HG02623 (cell line): Measurements from ENCODE around the gene C17orf107.
"Not testable (repeated sequence)": the region's sequence is repeated elsewhere in the genome, so short reads cannot be mapped to it uniquely, and the experiment has no call there.

Source experiments
- ATAC-seq: cut with Tn5 transposase; IDR thresholded peaks from one replicate; pipeline ENCODE4 v1.9.1; 2021; ENCODE audit warnings: moderate library complexity; ENCODE audit not compliant: unreplicated experiment

Gene C17orf107

DNA sequence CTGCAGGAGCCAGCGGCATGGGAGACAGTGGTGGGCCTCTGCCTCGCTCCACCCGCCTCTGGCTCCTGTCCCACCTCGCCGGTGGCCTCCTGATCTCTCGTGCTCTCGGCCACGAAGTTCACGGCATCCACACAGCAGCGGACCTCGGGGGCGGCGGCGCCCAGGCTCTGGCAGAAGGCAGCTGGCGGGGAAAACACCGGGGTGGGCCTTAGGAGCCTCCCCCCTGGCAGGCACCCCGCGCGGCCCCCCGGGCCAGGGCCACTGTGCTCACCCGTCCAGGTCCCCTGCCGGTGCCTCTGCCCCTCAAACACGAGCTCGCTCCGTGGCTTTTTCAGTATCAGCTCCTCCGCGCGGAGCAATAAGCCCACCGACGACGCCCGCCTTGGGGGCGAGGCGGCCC is 409 bp upstream of the C17orf107 start:
- no peak for ATAC-seq

DNA sequence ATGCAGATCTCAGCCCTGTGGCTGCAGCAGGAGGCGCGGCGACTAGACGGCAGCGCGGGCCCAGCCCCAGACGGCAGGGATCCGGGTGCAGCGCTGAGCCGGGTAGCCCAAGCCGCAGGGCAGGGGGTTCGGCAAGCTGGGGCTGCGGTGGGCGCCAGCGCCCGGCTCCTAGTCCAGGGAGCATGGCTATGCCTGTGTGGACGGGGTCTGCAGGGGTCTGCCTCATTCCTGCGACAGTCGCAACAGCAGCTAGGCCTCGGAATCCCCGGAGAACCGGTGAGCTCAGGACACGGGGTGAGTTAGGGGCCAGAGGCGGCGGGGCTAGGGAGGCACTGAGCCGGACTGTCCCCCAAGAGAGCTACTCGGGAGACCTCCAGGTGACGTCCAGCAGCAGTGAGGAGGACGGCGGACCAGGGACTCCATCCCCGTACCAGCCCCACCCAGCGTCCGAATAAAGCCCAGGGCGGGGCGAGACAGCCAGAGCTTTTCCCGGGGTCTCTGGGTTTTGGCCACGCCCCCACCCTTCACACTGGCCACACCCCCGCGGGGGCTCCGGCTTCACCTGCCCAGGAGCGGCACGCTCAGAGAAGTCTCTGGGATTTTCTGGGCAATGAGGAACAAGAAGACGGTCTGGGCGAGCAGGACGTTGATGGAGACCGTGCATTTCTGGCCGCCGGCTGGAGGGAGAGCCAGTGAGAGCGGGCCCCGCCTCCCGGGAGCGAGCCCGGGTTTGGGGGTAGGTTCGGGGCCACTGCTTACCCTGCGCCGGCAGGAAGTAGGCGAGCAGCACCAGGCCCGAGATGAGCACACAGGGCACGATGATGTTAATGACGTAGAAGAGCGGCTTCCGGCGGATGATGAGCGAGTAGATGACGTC is 1.1 kb downstream of the C17orf107 start:
- no peak for ATAC-seq

DNA sequence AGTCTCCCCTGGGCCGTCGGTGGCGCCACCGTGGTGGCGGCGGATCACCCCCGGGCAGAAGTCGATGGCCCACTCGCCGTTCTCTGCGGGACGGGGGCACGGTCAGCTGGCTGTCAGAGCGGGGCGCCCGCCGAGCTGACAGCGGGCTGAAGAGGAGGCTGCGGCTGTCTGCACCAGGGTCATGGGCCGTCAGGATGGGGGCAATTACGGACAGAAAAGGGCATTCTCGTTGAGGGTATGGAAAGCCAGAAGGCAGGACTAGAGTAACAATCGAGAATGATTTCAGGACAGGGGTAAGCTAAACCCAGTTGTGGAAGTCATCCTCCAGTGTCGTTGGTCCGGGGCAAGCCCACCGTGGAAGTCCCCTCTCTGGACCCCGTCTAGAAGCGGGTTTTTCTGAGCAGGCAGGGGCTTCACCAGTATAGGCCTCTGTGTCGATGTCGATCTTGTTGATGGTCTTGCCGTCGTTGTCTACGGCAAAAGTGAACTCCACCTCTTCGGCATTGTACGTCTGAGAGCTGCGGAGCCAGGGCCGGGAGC is 1.8 kb downstream of the C17orf107 start:
- no peak for ATAC-seq

DNA sequence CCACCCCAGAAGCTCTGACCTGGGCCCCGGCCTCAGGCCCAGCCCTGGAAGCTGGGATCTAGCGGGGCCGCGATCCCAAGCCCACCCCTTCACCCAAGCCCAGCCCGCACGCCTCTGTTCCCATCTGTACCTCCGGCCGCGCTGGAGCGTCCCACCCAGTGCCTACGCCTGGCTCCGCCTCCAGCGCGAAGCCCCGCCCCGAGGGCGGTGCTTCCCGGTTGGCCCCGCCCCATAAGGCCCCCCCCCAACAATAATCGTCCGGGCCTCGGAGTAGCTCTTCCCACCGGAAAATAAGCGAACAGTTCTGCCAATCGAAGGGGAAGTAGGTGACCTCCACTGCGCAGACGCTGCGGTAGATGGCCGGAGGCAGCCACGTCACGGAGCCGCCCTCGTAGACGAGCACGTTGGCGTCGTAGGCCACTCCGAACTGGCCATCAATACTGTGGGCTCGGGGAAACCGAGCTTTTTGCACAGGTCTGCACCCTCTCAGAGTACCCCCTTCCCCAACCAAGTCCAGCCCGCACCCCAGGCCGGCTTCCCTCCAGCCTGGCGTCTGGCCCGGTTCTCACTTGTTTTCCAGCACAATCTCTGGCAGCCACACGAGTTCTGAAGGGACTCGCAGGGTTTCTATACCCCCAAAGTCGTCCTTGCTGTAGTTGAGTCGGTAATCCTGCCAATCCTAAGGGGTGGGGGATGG is 2.5 kb downstream of the C17orf107 start:
- no peak for ATAC-seq

DNA sequence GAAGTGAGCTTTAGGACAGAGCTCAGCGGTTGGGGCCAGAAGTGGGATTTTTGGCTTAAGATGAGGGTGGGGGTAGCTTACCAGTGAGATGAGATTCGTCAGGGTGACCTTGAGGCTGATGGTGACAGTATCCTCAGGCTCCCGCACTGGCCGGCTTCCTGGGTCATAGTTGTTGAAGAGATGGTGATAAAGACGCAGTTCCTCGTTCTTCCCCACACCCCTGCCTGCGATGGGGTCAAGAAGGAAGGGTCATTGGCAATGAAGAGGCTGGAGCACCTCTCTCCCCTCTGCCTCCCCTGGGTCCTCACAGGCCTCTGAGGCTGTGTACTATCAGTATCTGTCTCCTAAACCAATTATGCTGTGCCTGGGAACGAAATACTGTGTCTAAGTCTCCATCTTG is 3.2 kb downstream of the C17orf107 start:
- ATAC-seq, result no peak

DNA sequence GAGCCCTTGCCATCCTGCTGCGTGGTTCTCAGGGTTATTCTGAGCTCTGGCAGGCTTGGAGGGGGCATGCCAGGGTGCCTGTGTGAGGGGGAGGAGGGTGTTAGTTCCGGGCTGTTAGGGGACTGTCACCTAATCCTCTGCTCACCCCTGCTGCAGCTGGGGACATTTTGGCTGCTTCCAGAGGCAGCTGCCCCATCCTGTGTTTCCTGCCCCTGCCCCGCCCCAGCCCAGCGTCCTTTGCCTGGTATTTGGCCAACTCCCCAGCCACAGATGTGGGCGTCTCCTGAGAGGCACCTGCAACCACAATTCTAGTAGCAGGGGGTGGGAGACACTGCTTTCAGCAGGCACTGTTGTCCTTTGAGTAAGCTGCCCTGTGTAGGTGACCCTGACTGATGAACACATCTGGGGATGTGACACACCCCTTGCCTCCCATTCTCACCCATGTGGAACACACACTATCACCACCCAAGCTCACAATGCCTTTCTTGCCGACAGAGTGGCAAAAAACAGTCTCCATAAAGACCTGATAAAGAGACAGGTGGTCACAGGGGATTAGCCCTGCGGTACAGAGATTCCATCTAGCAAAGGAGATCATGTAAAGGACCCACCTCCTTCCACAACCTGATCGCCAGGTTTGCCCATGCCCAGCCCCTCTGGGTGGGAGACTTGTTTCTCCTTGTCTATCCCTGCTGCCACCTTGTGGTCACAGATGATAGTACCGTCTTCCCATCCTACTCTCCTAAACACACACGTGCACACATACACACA is 3.9 kb downstream of the C17orf107 start, which contains the start of gene CHRNE:
Gene CHRNE (minus strand): TSS at position 48 of the 768 bp plus-strand sequence. CDS start 35 bp downstream, at position 13.
- no peak for ATAC-seq

DNA sequence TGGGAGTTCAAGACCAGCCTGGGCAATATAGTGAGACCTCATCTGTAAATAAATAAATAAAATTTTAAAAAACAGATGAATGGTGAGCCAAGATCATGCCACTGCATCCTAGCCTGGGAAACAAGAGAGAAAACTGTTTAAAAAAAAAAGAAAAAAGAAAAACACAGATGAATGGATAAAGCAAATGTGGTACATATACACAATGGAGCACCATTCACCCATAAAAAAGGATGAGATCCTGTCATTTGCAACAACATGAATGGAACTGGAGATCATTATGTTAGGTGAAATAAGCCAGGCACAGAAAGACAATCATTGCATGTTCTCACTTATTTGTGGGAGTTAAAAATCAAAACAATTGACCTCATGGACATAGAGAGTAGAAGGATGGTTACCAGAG is 7.3 kb downstream of the C17orf107 start:
- not testable (repeated sequence) for ATAC-seq

DNA sequence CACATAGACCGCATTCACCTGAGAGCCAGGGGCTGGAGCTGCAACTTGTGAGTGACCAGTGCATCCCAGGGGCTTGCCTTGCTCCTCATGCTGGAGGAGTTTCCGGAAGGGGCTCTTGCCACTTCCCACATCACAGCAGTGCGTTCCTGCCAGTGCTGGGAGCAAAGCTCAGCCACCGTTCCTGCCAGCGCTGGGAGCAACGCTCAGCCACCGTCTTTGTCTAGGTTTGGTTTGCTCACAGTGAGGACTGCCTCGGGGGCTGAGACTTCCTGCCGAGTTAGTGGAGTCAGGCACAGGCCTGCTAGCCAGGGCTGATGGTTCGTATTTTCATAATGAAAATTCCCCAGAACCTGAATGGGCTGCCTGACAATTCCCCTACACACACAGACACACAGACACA is 9.0 kb downstream of the C17orf107 start:
- no peak for ATAC-seq

DNA sequence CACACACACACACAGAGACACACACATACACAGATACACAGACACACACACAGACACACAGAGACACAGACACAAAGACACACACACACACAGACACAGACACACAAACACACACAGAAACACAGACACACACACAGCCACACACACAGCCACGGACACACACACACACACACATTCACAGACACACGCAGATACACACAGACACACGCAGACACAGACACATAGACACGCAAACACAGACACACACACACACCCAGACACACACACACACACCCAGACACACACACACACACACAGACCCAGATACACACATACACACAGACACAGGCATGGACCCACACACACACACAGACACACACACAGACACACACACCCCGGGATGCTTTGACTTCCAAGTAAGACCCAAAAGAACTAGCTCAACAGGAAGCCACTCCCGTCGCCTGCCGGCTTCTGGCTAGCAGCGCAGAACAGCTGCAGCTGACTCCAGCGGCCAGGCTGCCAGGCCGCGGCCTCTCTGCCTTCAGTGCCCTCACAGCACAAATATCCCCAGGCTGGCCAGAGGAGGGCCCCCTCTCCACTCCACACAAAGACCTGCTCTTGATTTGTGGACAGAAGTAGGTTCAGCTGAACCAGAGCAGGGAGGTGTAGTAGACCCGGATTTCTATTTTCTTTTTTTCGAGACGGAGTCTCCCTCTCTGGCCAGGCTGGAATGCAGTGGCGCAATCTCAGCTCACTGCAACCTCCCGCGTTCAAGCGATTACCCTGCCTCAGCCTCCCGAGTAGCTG is 9.6 kb downstream of the C17orf107 start:
- no peak for ATAC-seq

DNA sequence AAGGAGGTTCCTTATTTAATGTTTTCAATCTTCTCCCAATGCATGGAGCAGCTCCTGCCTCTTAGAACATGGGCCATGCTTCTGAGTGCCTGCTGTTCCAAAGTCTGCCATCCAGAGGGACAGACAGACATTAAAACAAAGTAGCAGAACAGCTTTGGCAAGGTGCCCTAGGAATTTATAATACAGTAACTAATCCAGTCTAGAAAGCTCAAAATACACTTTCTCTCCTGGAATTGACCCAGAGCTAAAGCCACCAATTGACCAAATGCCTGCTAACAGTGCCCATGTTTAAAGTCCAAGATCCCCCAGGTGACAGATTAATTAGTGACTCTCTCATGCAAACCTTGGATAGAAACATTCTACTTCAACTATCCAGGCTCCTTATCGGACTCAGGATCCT is 14.7 kb downstream of the C17orf107 start:
- no peak for ATAC-seq

DNA sequence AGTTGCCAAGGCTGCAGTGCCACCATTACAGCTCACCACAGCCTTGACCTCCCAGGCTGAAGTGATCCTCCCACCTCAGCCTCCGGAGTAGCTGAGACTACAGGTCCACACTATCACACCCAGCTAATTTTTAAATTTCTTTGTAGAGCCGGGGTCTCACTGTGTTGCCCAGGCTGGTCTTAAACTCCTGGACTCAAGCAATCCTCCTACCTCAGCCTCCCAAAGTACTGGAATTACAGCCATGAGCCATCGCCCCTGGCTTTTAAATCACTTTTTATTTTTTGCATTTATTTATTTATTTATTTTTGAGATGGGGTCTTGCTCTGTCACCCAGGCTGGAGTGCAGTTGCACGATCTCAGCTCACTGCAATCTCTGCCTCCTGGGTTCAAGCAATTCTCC is 15.2 kb downstream of the C17orf107 start:
- ATAC-seq, result not testable (repeated sequence)

DNA sequence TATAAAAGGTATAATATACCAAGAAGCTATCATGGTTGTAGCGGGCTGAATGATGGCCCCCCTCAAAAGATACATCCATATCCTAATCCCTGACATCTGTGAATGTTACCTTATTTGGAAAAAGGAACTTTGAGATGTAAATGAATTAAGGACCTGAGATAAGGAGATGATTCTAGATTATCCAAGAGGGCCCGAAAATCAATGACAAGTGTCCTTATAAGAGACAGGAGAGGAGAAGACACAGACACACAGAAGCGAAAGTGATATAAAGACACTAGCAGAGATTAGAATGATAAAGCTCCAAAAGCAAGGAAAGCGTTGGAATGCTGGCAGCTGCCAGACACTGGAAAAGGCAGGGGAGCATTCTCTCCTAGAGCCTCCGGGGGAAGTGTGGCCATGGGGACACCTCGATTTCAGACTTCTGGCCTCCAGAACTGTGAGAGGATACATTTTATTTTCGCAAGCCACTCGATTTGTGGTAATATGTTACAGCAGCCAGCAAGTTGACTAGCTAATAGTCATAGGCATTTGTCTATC is 20.2 kb downstream of the C17orf107 start:
- ATAC-seq, result no peak

DNA sequence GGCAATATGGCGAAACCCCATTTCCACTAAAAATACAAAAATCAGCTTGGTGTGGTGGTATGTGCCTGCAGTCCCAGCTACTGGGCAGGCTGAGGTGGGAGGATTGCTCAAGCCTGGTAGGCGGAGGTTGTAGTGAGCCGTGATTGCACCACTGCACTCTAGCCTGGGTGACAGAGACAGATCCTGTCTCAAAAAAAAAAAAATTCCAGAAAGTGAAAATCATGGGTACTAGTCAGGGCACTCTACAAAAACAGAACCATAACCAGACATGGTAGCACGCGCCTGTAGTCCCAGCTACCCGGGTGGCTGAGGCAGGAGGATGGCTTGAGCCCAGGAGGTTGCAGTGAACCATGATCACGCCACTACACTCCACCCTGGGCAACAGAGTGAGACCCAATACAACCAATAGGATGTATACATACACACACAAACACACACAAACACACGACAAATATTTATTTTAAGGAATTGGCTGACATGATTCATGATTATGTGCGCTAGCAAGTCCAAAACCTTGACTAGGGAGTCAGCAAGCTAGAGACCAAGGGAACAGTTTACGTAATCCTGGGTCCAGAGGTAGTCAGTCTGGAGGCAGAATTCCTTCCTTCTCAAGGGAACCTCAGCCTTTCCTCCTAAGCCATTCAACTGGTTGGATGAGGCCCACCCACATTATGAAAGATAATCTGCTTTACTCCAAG is 21.2 kb downstream of the C17orf107 start:
- ATAC-seq, result no peak

DNA sequence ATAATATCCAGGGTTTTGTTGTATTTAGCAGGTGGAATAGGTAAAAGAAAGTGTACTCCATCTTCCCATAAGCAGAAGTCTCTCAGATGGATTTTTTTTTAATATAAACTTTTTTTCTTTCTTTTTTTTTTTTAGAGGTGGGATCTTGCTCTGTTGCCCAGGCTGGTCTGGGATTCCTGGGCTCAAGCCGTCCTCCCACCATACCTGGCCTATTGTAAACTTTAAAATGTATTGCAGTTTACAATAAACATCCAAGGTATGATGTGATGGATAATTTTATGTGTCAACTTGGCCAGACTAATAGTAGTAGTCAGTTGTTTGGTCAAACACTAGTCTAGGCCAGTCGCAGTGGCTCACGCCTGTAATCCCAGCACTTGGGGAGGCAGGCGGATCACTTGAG is 22.0 kb downstream of the C17orf107 start:
- no peak for ATAC-seq

DNA sequence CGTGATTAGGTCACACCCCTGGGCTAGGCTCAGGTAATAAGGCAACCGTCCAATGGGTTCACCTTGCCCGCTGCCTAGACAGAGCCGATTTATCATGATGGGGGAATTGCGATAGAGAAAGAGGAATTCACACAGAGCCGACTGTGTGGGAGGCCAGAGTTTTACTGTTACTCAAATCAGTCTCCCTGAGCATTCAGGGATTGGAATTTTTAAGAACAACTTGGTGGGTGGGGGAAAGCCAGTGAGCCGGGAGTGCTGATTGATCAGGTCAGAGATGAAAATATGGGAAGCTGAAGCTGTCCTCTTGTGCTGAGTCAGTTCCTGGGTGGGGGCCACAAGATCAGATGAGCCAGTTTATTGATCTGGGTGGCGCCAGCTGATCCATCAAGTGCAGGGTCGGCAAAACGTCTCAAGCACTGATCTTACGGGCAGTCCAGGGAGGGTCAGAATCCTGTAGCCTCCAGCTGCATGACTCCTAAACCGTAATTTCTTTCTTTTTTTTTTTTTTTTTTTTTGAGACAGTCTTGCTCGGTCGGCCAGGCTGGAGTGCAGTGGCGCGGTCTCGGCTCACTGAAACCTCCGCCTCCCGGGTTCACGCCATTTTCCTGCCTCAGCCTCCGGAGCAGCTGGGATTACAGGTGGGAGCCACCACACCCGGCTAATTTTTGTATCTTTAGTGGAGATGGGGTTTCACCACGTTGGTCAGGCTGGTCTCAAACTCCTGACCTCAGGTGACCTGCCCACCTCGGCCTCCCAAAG is 27.4 kb downstream of the C17orf107 start:
- ATAC-seq, result not testable (repeated sequence)

DNA sequence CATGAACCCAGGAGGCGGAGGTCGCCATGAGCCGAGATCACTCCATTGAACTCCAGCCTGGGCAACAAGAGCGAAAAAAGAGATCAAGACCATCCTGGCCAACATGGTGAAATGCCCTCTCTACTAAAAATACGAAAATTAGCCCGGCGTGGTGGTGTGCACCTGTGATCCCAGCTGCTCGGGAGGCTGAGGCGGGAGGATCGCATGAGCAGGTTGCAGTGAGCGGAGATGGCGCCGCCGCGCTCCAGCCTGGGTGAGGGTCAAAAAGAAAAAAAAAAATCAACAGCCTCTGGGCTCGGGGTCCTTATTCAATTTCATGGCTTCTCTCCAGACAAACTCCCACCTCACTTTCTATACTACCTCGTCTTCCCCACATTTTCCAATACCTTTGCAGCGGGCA is 29.5 kb downstream of the C17orf107 start:
- no peak for ATAC-seq

DNA sequence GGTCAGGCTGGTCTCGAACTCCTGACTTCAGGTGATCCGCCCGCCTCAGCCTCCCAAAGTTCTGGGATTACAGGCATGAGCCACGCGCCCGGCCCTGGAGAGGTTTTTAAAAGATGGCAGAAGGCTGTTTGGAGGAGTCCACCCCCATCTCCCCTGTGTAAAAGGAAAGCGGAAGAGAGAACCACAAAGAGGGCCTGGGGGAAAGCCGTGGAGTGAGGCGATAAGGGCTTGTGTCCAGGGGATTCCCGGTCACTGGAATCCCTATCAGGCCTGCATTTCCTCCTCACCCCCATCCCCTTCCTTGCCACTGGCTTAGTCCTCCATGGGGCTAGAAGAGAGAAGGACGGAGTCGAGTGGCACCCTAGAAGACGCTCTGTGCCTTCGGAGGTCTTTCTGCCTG is 32.6 kb downstream of the C17orf107 start, which contains the start of gene GP1BA:
Gene GP1BA (plus strand): TSS at position 315 of the 400 bp plus-strand sequence. CDS start 328 bp downstream, outside the sequence.
- ATAC-seq, result no peak

DNA sequence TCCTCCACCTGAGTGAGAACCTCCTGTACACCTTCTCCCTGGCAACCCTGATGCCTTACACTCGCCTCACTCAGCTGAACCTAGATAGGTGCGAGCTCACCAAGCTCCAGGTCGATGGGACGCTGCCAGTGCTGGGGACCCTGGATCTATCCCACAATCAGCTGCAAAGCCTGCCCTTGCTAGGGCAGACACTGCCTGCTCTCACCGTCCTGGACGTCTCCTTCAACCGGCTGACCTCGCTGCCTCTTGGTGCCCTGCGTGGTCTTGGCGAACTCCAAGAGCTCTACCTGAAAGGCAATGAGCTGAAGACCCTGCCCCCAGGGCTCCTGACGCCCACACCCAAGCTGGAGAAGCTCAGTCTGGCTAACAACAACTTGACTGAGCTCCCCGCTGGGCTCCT is 33.4 kb downstream of the C17orf107 start:
- ATAC-seq, result no peak

DNA sequence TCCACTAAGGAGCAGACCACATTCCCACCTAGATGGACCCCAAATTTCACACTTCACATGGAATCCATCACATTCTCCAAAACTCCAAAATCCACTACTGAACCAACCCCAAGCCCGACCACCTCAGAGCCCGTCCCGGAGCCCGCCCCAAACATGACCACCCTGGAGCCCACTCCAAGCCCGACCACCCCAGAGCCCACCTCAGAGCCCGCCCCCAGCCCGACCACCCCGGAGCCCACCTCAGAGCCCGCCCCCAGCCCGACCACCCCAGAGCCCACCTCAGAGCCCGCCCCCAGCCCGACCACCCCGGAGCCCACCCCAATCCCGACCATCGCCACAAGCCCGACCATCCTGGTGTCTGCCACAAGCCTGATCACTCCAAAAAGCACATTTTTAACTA is 34.3 kb downstream of the C17orf107 start:
- no peak for ATAC-seq
